Heart right ventricle (tissue), 16 donors: ENCODE results near the gene CADM4. TPM values are rescaled to one million over a fixed set of nuclear protein-coding genes. Genes with fewer than 3 reads are reported as not detected.

Experiments
- ATAC-seq, 8 donors: fragments of 200-7000 bp; cut with Tn5 transposase; one replicate each; pipeline ENCODE4 v1.9.1; 2020; ENCODE audit warnings: mild to moderate bottlenecking in 8 of 8, moderate library complexity in 8 of 8, moderate number of reproducible peaks in 1 of 8
- DNase-seq, 2 donors: peaks; one replicate each; pipeline ENCODE4 v3.0.0-alpha.2; 2020
- H3K27ac ChIP-seq, 10 donors: fragments of 200-600 bp; sonication (generic) in 2 of 10; one replicate each; pipeline versions ENCODE4 v1.5.0 to v1.8.0; 2020 to 2022; ENCODE audit warnings: mild to moderate bottlenecking in 3 of 10
- H3K27me3 ChIP-seq, 7 donors: fragments of 200-600 bp; one replicate each; pipeline ENCODE4 v1.8.0; 2021 to 2022; ENCODE audit warnings: mild to moderate bottlenecking in 2 of 7
- H3K36me3 ChIP-seq, 9 donors: fragments of 200-600 bp; sonication (generic) in 1 of 9; one replicate each; pipeline versions ENCODE4 v1.5.0 to v1.8.0; 2020 to 2022; ENCODE audit warnings: mild to moderate bottlenecking in 2 of 9
- H3K4me1 ChIP-seq, 9 donors: fragments of 200-600 bp; sonication (generic) in 1 of 9; one replicate each; pipeline versions ENCODE4 v1.5.0 to v1.8.0; 2020 to 2022; ENCODE audit warnings: mild to moderate bottlenecking in 4 of 9
- H3K4me3 ChIP-seq, 10 donors: fragments of 200-600 bp; sonication (generic) in 2 of 10; one replicate each; pipeline versions ENCODE4 v1.5.0 to v1.8.0; 2020 to 2022; ENCODE audit warnings: mild to moderate bottlenecking in 7 of 10, moderate library complexity in 2 of 10
- H3K9me3 ChIP-seq, 11 donors: fragments of 200-600 bp in 10 of 11; sonication (generic) in 2 of 11; one replicate each; pipeline versions ENCODE4 v1.5.0 to v1.8.0; 2013 to 2022; ENCODE audit warnings: mild to moderate bottlenecking in 2 of 11, control low read depth in 1 of 11, moderate library complexity in 1 of 11
- WGBS, 2 donors: extraction: QIAGEN DNeasy Blood & Tissue Kit; methylation state at CpG; one replicate each; pipeline ENCODE4 v1.1.7; 2013; ENCODE audit warnings: inconsistent platforms in 1 of 2; 5-methylcytosine and 5-hydroxymethylcytosine counted together
- intact Hi-C, 10 donors: fragments of 100-400 bp; cut with DNase I; formaldehyde crosslinking; loops; one replicate each; pipeline versions ENCODE4 v1.11.1 to v1.14.2; 2022
- polyA plus RNA-seq, 2 donors: library from polyadenylated mRNA; stranded (reverse); fragments of 200-250 nt; gene quantifications; one replicate each; pipeline ENCODE4 v1.2.3, GENCODE V29; 2013
- total RNA-seq, 10 donors: library from RNA; stranded (reverse); fragmentation: NEBNext Ultra II Directional in 3 of 10; extraction: Animal tissue kit (Norgen Biotek cat#: 25700) in 3 of 10; gene quantifications; one replicate each; pipeline versions ENCODE4 v1.2.1 to v1.2.4, GENCODE V29; 2021 to 2023
- TF ChIP-seq, protein P1 (sequence below), 9 donors: fragments of 200-600 bp; sonication (generic) in 2 of 9; IDR thresholded peaks; one replicate each; pipeline versions ENCODE4 v1.5.0 to v1.8.0; 2021 to 2022; ENCODE audit warnings: antibody characterized with exemption in 9 of 9, mild to moderate bottlenecking in 5 of 9, moderate library complexity in 1 of 9
- donor health status: Arrhythmogenic right ventricular cardiomyopathy.
- donor health status: ischemic (EF 13 %, LVEDD 7.1; RV severe dilation, severe dysfunction).
- donor health status: healthy with polysubstance abuse.
- donor health status: DM: no; HTN: yes; CAD: no.
- donor health status: DM: no; HTN: no; CAD: no.
- donor health status: ischemic (EF 25% LVEDD 6.9; RV normal size, moderate dysfunction).
- donor health status: ischemic (EF 25% LVEDD 5.7; RV mildly dilated, moderate dysfunction).
- donor health status: healthy.
- donor health status: DM: yes; HTN: yes; CAD: no.
- donor health status: Ischemic cardiomyopathy.
- donor health status: ischemic (EF 35%, LVEDD 5.7; RV mildly dilated, moderate dysfunction).
- donor health status: nonischemic (EF 11% LVEDD 7.7; RV severe dilation, severe dysfunction).
- donor health status: DM: yes; HTN: yes; CAD: no.
- donor health status: PGD.
- donor health status: ischemic (EF 29% LVEDD 5.4; RV normal size, mild dysfunction).
- donor health status: nonischemic (EF 23%, LVEDD 6.1; RV moderate dilation, normal function).

CADM4 gene
- total and polyA plus RNA-seq, 12 donors, result 3.0 to 12.3 (median 8.2) TPM

DNA sequence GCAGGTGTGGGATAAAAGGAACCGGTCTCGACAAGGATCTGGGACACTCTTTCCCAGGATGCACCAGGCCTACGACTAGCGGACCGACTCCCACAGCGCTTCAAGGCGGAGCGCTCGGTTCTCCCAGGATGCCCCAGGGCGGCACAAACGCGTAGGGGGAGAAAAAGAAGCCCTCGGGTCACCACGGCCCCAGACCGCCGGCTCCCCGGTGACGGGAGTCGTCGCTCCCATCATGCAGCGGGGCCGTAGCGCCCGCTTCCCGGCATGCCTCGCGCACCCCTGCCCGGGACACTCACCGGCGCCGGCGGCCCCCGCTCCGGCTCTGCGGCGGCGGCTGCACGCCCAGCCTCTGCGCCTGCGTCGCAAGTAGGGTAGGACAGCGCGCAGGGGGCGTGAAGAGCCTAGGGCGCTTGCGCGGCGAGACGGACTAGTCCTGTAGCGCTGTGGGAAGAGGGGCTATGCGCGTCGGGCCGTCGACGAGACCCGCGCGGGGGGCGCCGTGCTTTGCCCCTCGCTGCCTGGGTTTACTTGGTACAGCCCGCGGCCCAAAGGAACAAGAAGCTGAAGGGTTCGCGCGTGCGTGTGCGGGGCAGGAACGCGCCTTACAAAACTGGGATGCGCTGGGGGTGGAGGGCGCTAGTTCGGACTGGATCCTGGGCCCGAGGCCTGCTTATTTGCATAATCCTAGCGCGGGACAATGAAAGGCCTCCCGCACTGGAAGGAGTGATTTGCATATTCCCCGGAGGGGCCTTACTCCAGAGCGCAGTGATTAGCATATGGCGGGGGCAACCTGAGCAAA is 20.2 kb downstream of the CADM4 start, which contains the start of gene ZNF428:
Gene ZNF428 (minus strand): TSS at position 368 of the 799 bp plus-strand sequence. CDS start 5,325 bp downstream, outside the sequence.
- peak; percentile 85 to 86 for DNase-seq
- no peaks in the 10 kb centered on the region for H3K9me3 ChIP-seq
- peaks cover 0 to 24% (median 7%) of the 10 kb centered on the region in 9 donors for H3K4me1 ChIP-seq
- H3K27ac ChIP-seq, result peak within 1 kb of the TSS; percentile 84 to 97 (median 94)
- no peaks in the 10 kb centered on the region for H3K27me3 ChIP-seq
- WGBS, 2 donors, result 0% methylated on average over 81 of the region's 81 CpGs
- peak; percentile 94 to 97 (median 95) for ATAC-seq
- TF ChIP-seq, protein P1, sequence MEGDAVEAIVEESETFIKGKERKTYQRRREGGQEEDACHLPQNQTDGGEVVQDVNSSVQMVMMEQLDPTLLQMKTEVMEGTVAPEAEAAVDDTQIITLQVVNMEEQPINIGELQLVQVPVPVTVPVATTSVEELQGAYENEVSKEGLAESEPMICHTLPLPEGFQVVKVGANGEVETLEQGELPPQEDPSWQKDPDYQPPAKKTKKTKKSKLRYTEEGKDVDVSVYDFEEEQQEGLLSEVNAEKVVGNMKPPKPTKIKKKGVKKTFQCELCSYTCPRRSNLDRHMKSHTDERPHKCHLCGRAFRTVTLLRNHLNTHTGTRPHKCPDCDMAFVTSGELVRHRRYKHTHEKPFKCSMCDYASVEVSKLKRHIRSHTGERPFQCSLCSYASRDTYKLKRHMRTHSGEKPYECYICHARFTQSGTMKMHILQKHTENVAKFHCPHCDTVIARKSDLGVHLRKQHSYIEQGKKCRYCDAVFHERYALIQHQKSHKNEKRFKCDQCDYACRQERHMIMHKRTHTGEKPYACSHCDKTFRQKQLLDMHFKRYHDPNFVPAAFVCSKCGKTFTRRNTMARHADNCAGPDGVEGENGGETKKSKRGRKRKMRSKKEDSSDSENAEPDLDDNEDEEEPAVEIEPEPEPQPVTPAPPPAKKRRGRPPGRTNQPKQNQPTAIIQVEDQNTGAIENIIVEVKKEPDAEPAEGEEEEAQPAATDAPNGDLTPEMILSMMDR (IDR thresholded peaks at IDR 0.05), result no peak
- peaks cover 0 to under 1% (median 0%) of the 10 kb centered on the region in 9 donors for H3K36me3 ChIP-seq
- H3K4me3 ChIP-seq, result peak within 1 kb of the TSS; percentile 59 to 90 (median 80)
- intact Hi-C loops, result loop anchor here in 2 of 10 donors (2.0 kb wide), 1 partner anchor 23 kb away; the partner anchor contains the start of genes IRGQ (in 2 of the 2) and ZNF576 (in 2 of the 2)

DNA sequence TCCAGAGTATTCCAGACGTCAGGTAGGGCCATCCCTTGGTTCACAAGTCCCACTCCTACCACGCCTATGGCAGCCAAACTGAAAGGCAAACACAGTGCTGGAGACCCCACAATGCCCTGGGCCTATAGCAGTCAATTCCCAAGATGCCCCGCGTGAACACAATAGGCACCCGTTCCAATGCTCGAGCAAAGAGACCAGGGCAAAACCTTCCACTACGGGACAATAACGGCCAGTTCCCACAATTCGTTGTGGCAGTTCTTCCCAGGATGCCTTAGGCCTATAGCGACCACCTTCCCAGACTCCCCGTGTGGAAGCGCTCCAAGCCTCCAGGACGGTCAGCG is 20.8 kb downstream of the CADM4 start:
- H3K27ac ChIP-seq, result peak overlapping the region; percentile 84 to 97 (median 94)
- H3K9me3 ChIP-seq, result no peaks in the 10 kb centered on the region
- no peaks in the 10 kb centered on the region for H3K27me3 ChIP-seq
- DNase-seq, result no peak
- peak; percentile 8 to 52 (median 35) for ATAC-seq
- H3K4me3 ChIP-seq, result peak overlapping the region; percentile 59 to 90 (median 80)
- peaks cover 0 to 24% (median 7%) of the 10 kb centered on the region in 9 donors for H3K4me1 ChIP-seq
- intact Hi-C loops, result loop anchor here in 2 of 10 donors (2.0 kb wide), 1 partner anchor 22 kb away; the partner anchor contains the start of genes IRGQ (in 2 of the 2) and ZNF576 (in 2 of the 2)
- WGBS, 2 donors, result 1% methylated on average over 14 of the region's 14 CpGs
- TF ChIP-seq, protein P1 (IDR thresholded peaks at IDR 0.05), result no peak
- peaks cover 0 to 6% (median 0%) of the 10 kb centered on the region in 9 donors for H3K36me3 ChIP-seq

DNA sequence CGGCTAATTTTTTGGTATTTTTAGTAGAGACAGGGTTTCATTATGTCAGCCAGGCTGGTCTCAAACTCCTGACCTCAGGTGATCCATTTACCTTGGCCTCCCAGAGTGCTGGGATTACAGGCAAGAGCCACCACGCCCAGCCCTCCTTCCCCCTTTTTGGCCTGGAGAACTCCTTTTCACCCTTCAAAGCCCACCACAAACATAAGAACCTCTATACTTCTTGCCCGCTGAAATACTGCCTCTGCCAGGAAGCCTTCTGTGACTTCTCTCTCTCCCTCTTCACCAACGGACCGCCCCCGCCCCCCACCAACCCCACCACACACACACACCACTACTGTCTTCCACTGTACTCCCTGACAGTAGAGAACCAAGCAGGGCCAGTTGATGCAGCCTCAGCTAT is 22.7 kb downstream of the CADM4 start:
- intact Hi-C loops, result no loop called here
- Histone ChIP-seq H3K4me1 (peaks cover 0 to 24% (median 7%) of the 10 kb centered on the region in 9 donors), H3K9me3 (no peaks in the 10 kb centered on the region), H3K36me3 (peaks cover 0 to 25% (median 4%) of the 10 kb centered on the region in 9 donors), H3K27me3 (no peaks in the 10 kb centered on the region), H3K4me3 (no peak overlapping the region), H3K27ac (no peak overlapping the region)
- TF ChIP-seq, protein P1 (IDR thresholded peaks at IDR 0.05), result no peak
- ATAC-seq (no peak), DNase-seq (no peak)
- 89 to 94% methylated on average over 6 of the region's 6 CpGs for WGBS, 2 donors

DNA sequence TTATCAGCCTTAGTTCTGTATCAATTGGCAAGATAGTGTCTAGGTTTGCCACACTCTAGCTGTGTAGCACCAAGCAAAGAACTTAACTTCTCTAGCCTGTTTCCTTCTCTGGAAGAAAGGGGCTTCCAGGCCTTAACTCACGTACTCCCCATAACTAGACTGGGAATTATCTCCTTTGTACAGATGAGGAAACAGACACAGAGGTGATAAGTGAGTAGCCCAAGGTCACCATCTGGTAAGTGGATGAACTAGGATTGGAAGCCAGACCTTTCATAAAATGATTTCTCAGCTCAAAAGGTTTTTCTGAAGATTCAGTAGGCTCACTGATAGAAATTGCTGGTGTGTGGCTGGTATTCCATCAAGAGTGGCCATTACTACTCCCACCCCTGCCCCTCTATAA is 23.3 kb downstream of the CADM4 start:
- DNase-seq, result no peak
- no peak overlapping the region for H3K4me3 ChIP-seq
- H3K9me3 ChIP-seq, result no peaks in the 10 kb centered on the region
- intact Hi-C loops, result no loop called here
- H3K27me3 ChIP-seq, result no peaks in the 10 kb centered on the region
- peaks cover 0 to 32% (median 4%) of the 10 kb centered on the region in 9 donors for H3K36me3 ChIP-seq
- no peak overlapping the region for H3K27ac ChIP-seq
- H3K4me1 ChIP-seq, result peaks cover 0 to 24% (median 7%) of the 10 kb centered on the region in 9 donors
- WGBS, 2 donors, result 39 to 59% methylated on average over 1 of the region's 1 CpG
- no peak for ATAC-seq
- TF ChIP-seq, protein P1 (IDR thresholded peaks at IDR 0.05), result no peak
